Esophagus muscularis mucosa (tissue), 4 donors: Measurements from ENCODE around the gene CLK4. TPM values are rescaled to one million over a fixed set of nuclear protein-coding genes. Genes with fewer than 3 reads are reported as not detected.

Source experiments
- DNase-seq: peaks from one replicate; pipeline ENCODE4 v3.0.0-alpha.2; 2017; ENCODE audit errors: extremely low spot score
- H3K27ac ChIP-seq, 4 donors: fragments of 200-600 bp; sonication (generic); replicated peaks in 1 of 4; 1 replicate in 3 of 4; 2 replicates in 1 of 4; pipeline ENCODE4 v1.5.1; 2016 to 2019; ENCODE audit warnings: mild to moderate bottlenecking in 1 of 4
- H3K27me3 ChIP-seq, 4 donors: fragments of 200-600 bp; sonication (generic); one replicate each; pipeline versions ENCODE4 v1.5.1 to v1.6.0; 2016 to 2019
- H3K36me3 ChIP-seq, 4 donors: fragments of 200-600 bp; sonication (generic); one replicate each; pipeline ENCODE4 v1.5.1; 2016 to 2019
- H3K4me1 ChIP-seq, 4 donors: fragments of 200-600 bp; sonication (generic); one replicate each; pipeline ENCODE4 v1.5.1; 2016 to 2019
- H3K4me3 ChIP-seq, 4 donors: fragments of 200-600 bp; sonication (generic); 1 replicate in 2 of 4; 2 replicates in 2 of 4; pipeline ENCODE4 v1.5.1; 2016 to 2019; ENCODE audit warnings: mild to moderate bottlenecking in 4 of 4, moderate library complexity in 1 of 4
- H3K9me3 ChIP-seq, 4 donors: fragments of 200-600 bp; sonication (generic); 1 replicate in 3 of 4; 2 replicates in 1 of 4; pipeline ENCODE4 v1.5.1; 2016 to 2019
- EP300 ChIP-seq: sonication (generic); formaldehyde crosslinking; IDR thresholded peaks from one replicate; pipeline ENCODE4 v1.6.1; 2017; ENCODE audit warnings: antibody characterized with exemption
- POLR2A ChIP-seq: fragments of 450-650 bp; IDR thresholded peaks from one replicate; pipeline ENCODE4 v1.6.1; 2017; ENCODE audit warnings: antibody characterized with exemption, moderate library complexity, mild to moderate bottlenecking, low read depth
- POLR2AphosphoS5 ChIP-seq, 2 donors: sonication (generic); formaldehyde crosslinking; IDR thresholded peaks; one replicate each; pipeline ENCODE4 v1.6.1; 2017; ENCODE audit warnings: antibody characterized with exemption in 2 of 2
- WGBS: methylation state at CpG from one replicate; pipeline ENCODE4 v1.1.5; 2018; 5-methylcytosine and 5-hydroxymethylcytosine counted together
- intact Hi-C: fragments of 100-400 bp; cut with DNase I; formaldehyde crosslinking; loops from one replicate; pipeline ENCODE4 v1.15.1; 2023
- total RNA-seq, 4 donors: library from RNA; depleted of rRNA; stranded (reverse); fragments of >200 nt; gene quantifications; one replicate each; pipeline versions ENCODE4 v1.1.0 to v1.2.1, GENCODE V29; 2016
- TF ChIP-seq, protein P1 (sequence below), 3 experiments: fragments of 200-600 bp in 2 of 3; fragments of 450-650 bp in 1 of 3; sonication (generic) in 2 of 3; IDR thresholded peaks; one replicate each; pipeline ENCODE4 v1.5.1; 2017 to 2019; ENCODE audit warnings: antibody characterized with exemption in 3 of 3, mild to moderate bottlenecking in 2 of 3, moderate library complexity in 1 of 3

Gene CLK4
- total RNA-seq, 4 donors from 2014 or later = 16.7 to 24.9 (median 18.9) TPM

DNA sequence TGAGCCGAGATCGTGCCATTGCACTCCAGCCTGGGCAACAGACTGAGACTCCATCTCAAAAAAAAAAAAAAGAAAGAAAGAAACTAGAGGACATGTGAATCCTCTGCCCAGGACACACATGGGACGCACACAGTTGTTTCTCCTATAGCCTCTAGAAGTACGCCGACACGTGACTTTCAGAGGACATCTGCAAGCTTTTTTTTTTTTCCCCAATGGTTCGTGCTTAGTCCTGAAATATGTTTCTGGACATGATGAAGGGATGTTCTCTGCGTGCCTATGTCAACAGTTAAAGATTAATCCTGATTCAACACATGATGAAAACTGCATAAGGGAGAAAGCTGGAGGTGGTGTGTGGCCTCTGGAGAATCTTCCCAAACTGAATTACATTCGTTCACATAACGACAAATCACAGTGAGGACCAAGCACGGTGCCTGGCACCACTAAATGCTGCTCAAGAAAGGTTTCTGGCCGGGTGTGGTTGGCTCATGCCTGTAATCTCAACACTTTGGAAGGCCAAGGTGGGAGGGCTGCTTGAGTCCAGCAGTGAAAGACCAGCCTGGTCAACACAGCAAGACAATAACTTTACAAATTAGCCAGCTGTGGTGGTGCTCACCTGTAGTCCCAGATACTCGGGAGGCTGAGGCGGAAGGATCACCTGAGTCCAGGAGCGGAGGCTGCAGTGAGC, 46.4 kb downstream of the CLK4 start:
- H3K9me3 ChIP-seq = no peaks in the 10 kb centered on the region
- peaks cover 0 to 29% (median 6%) of the 10 kb centered on the region in 4 donors for H3K27me3 ChIP-seq
- H3K4me3 ChIP-seq = no peak overlapping the region
- TF ChIP-seq POLR2A (no peak), POLR2AphosphoS5 (IDR thresholded peaks at IDR 0.05) (no peak), EP300 (no peak)
- TF ChIP-seq, protein P1, sequence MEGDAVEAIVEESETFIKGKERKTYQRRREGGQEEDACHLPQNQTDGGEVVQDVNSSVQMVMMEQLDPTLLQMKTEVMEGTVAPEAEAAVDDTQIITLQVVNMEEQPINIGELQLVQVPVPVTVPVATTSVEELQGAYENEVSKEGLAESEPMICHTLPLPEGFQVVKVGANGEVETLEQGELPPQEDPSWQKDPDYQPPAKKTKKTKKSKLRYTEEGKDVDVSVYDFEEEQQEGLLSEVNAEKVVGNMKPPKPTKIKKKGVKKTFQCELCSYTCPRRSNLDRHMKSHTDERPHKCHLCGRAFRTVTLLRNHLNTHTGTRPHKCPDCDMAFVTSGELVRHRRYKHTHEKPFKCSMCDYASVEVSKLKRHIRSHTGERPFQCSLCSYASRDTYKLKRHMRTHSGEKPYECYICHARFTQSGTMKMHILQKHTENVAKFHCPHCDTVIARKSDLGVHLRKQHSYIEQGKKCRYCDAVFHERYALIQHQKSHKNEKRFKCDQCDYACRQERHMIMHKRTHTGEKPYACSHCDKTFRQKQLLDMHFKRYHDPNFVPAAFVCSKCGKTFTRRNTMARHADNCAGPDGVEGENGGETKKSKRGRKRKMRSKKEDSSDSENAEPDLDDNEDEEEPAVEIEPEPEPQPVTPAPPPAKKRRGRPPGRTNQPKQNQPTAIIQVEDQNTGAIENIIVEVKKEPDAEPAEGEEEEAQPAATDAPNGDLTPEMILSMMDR (IDR thresholded peaks at IDR 0.05) = no peak
- peaks cover 0 to 16% (median 11%) of the 10 kb centered on the region in 4 donors for H3K4me1 ChIP-seq
- H3K36me3 ChIP-seq = no peaks in the 10 kb centered on the region
- 75% methylated on average over 15 of the region's 15 CpGs for WGBS
- no peak overlapping the region for H3K27ac ChIP-seq
- intact Hi-C loops = no loop called here
- DNase-seq = peak; percentile 82

DNA sequence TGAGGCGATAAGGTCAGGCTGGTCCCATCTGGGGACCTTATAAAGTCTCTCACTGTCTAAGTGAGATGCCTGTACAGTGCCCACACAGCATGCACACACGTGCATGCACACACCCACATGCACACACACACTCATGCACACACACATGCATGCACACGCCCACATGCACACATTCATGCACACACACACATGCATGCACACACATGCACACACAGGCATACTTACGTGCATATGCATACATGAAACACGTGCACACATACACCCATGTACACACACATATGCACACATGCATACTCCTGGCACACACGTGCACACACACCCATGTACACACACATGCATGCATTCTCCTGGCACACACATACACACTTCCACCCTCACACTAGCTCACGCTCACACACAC, 48.9 kb downstream of the CLK4 start:
- 89% methylated on average over 7 of the region's 7 CpGs for WGBS
- DNase-seq = peak; percentile 88
- TF ChIP-seq EP300 (no peak), POLR2A (no peak), POLR2AphosphoS5 (IDR thresholded peaks at IDR 0.05) (no peak)
- TF ChIP-seq, protein P1 (IDR thresholded peaks at IDR 0.05) = no peak

DNA sequence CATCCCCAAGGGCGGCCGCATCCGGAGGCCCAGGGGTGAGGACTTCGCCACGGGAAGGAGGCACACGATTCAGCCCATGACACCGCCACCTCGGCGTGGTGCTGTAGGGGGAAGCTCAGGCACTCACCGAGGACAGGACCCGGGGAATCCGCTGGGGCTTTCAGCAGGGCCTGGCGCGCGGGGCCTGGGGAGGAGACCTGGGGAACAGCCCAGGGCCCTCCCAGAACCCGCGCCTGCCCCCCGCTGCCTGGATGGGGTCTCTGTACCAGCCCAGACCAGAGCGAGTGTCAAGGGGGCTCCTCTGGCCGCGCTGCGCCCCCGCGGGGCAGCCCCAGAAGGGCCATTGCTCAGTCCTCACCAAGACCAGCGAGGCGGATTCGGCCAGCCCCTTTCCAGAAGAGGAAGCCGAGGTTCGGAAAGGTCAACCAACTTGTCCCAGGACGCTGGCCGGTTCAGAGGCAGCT, 49.4 kb downstream of the CLK4 start:
- H3K27me3 ChIP-seq = peaks cover 0 to 35% (median 6%) of the 10 kb centered on the region in 4 donors
- peak overlapping the region in 3 of 4 donors; percentile 22 to 50 (median 47) for H3K4me3 ChIP-seq
- intact Hi-C loops = no loop called here
- H3K4me1 ChIP-seq = peaks cover 0 to 16% (median 11%) of the 10 kb centered on the region in 4 donors
- no peaks in the 10 kb centered on the region for H3K9me3 ChIP-seq
- no peak for DNase-seq
- peak overlapping the region in 1 of 4 donors; percentile 48 for H3K27ac ChIP-seq
- TF ChIP-seq POLR2AphosphoS5 (IDR thresholded peaks at IDR 0.05) = no peak
- no peak for TF ChIP-seq EP300
- WGBS = 74% methylated on average over 18 of the region's 31 CpGs
- no peaks in the 10 kb centered on the region for H3K36me3 ChIP-seq

More for the DNA sequence above, 48.9 kb downstream of the CLK4 start:
- Histone ChIP-seq H3K9me3 (no peaks in the 10 kb centered on the region), H3K27ac (no peak overlapping the region), H3K27me3 (peaks cover 0 to 35% (median 6%) of the 10 kb centered on the region in 4 donors), H3K4me3 (no peak overlapping the region), H3K36me3 (no peaks in the 10 kb centered on the region), H3K4me1 (peaks cover 0 to 16% (median 11%) of the 10 kb centered on the region in 4 donors)
- intact Hi-C loops = no loop called here

DNA sequence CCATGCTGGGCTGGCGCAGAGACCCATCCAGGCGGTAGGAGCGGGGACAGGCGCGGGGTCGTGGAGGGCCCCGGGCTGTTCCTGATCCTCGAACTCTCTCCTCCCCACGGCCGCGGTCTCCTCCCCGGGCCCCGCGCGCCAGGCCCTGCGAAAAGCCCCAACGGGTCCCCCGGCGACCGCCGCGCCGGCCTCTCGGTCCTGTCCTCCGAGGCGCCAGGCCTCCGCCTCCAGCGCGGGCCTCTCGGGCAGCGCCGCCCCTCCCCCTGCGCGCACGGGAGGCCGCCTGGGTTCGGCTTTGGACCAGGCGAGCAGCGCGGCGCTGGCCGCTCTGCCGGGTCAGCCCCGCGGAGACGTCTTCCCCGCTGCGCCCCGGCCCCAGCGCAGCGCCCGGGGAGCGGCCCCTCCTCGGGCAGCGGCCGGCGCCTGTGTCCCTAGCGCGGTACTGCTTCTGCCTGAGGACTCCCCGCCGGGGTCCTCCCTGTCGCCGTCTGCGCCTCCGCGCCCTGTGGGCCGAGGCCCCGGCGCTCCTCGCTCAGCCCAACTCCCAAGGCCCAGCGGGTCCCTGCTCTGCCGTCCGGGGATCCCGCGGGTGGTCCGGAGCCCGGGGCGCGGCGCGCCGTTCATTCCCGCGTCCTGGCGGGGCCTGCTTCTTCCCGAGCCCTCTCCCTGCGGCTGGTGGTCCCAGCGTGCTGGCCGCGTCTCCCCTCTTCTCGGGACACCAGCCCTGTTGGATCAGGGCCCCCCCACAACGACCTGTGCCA, 50.1 kb downstream of the CLK4 start:
- intact Hi-C loops = no loop called here
- Histone ChIP-seq H3K27me3 (peaks cover 0 to 35% (median 6%) of the 10 kb centered on the region in 4 donors), H3K27ac (peak overlapping the region in 1 of 4 donors; percentile 48), H3K4me1 (peaks cover 0 to 16% (median 11%) of the 10 kb centered on the region in 4 donors), H3K36me3 (no peaks in the 10 kb centered on the region), H3K4me3 (peak overlapping the region; percentile 47 to 52 (median 48)), H3K9me3 (no peaks in the 10 kb centered on the region)
- TF ChIP-seq POLR2A (no peak), POLR2AphosphoS5 (IDR thresholded peaks at IDR 0.05) (no peak), EP300 (no peak)
- TF ChIP-seq, protein P1 (IDR thresholded peaks at IDR 0.05) = no peak
- peak; percentile 66 for DNase-seq
- 6% methylated on average over 22 of the region's 92 CpGs for WGBS

DNA sequence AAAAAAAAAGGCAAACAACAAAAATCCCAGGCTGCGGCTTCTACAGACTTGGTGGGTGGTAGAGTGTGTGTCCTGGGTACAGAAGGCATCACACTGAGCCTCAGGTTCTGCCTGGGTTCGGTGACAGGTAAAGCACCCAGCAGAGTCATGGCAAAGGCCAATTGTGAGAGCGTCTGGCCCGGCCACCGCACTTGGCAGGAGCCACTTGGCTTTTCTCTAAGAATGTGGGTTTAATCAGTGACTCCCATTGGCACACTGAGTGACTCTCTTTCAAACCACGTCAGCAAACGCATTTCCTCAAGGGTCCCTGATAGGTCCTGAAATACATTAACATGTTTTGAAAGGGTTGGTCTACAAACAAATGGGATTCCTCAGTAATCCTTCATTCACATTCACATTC, 53.6 kb downstream of the CLK4 start:
- TF ChIP-seq POLR2AphosphoS5 (IDR thresholded peaks at IDR 0.05) (no peak), EP300 (no peak), POLR2A (no peak)
- TF ChIP-seq, protein P1 (IDR thresholded peaks at IDR 0.05) = no peak
- no peak overlapping the region for H3K4me3 ChIP-seq
- H3K4me1 ChIP-seq = peaks cover 0 to 16% (median 11%) of the 10 kb centered on the region in 4 donors
- no peak for DNase-seq
- intact Hi-C loops = no loop called here
- 92% methylated on average over 7 of the region's 7 CpGs for WGBS
- H3K36me3 ChIP-seq = no peaks in the 10 kb centered on the region
- no peak overlapping the region for H3K27ac ChIP-seq
- no peaks in the 10 kb centered on the region for H3K9me3 ChIP-seq
- peaks cover 0 to 30% (median 6%) of the 10 kb centered on the region in 4 donors for H3K27me3 ChIP-seq
